ENCODE measurements around the gene ADAM23. TPM values are rescaled to one million over a fixed set of nuclear protein-coding genes. Genes with fewer than 3 reads are reported as not detected.

Gene ADAM23
- total RNA-seq, 1 donor from 2014 or later = 16.3 TPM

GRCh38 chr2:206442474-206442832, 879 bp upstream of the ADAM23 start:
- no peak for ATAC-seq

GRCh38 chr2:206443735-206444527, 599 bp downstream of the ADAM23 start:
- ATAC-seq = peak; percentile 36

- no peak for ATAC-seq
Measured at GRCh38 chr2:206445948-206446347, 2.6 kb downstream of the ADAM23 start.

GRCh38 chr2:206452242-206452641, 8.9 kb downstream of the ADAM23 start:
- no peak for ATAC-seq

- ATAC-seq = peak; percentile 41
Measured at GRCh38 chr2:206452750-206453149, 9.4 kb downstream of the ADAM23 start.

GRCh38 chr2:206456078-206456754, 12.9 kb downstream of the ADAM23 start:
- ATAC-seq = no peak

- ATAC-seq = peak; percentile 84
Measured at GRCh38 chr2:206457188-206457634, 13.9 kb downstream of the ADAM23 start.

GRCh38 chr2:206462240-206462854, 19.0 kb downstream of the ADAM23 start:
- no peak for ATAC-seq

GRCh38 chr2:206463685-206464084, 20.4 kb downstream of the ADAM23 start:
- ATAC-seq = no peak

GRCh38 chr2:206464597-206464996, 21.3 kb downstream of the ADAM23 start:
- no peak for ATAC-seq

- ATAC-seq = no peak
Measured at GRCh38 chr2:206471524-206472062, 28.3 kb downstream of the ADAM23 start.

GRCh38 chr2:206472094-206472493, 28.8 kb downstream of the ADAM23 start:
- ATAC-seq = no peak

- no peak for ATAC-seq
Measured at GRCh38 chr2:206474099-206474498, 30.8 kb downstream of the ADAM23 start.

- no peak for ATAC-seq
Measured at GRCh38 chr2:206477296-206477695, 34.0 kb downstream of the ADAM23 start.

GRCh38 chr2:206478340-206478739, 35.0 kb downstream of the ADAM23 start:
- no peak for ATAC-seq

GRCh38 chr2:206480161-206480560, 36.8 kb downstream of the ADAM23 start:
- peak; percentile 28 for ATAC-seq

- no peak for ATAC-seq
Measured at GRCh38 chr2:206480620-206481019, 37.3 kb downstream of the ADAM23 start.

- ATAC-seq = no peak
Measured at GRCh38 chr2:206481056-206481455, 37.7 kb downstream of the ADAM23 start.

- ATAC-seq = peak; percentile 86
Measured at GRCh38 chr2:206482123-206482522, 38.8 kb downstream of the ADAM23 start.

GRCh38 chr2:206482633-206483032, 39.3 kb downstream of the ADAM23 start:
- no peak for ATAC-seq

GRCh38 chr2:206488053-206488452, 44.7 kb downstream of the ADAM23 start:
- ATAC-seq = no peak

GRCh38 chr2:206488623-206489022, 45.3 kb downstream of the ADAM23 start:
- no peak for ATAC-seq

- no peak for ATAC-seq
Measured at GRCh38 chr2:206494061-206494460, 50.7 kb downstream of the ADAM23 start.
